SK-N-DZ (cell line): Measurements from ENCODE around the gene ACP7. TPM values are rescaled to one million over a fixed set of nuclear protein-coding genes. Genes with fewer than 3 reads are reported as not detected.
"Not testable (repeated sequence)": the region's sequence is repeated elsewhere in the genome, so short reads cannot be mapped to it uniquely, and the experiment has no call there.

Experiments
- DNase-seq: peaks from one replicate; pipeline ENCODE4 v3.0.0-alpha.2; 2015; ENCODE audit warnings: low spot score
- polyA plus RNA-seq, 2 experiments: library from polyadenylated mRNA; depleted of rRNA; stranded (reverse); fragments of >200 nt; gene quantifications; 2 replicates each; pipeline ENCODE4 v1.2.3, GENCODE V29; 2014

Gene ACP7
- polyA plus RNA-seq (2014; cell fraction: cytosol; rRNA removed): not detected in 2 replicates
- not detected in 2 replicates for polyA plus RNA-seq (2014; cell fraction: nucleus; rRNA removed)

GRCh38 chr19:39083983-39084731, at the start of gene ACP7:
TSS of gene ACP7 (plus strand) at chr19:39084368. CDS start at chr19:39085270, 902 bp downstream.
- no peak for DNase-seq

GRCh38 chr19:39036581-39036980, 47.6 kb upstream of the ACP7 start:
- DNase-seq: no peak

GRCh38 chr19:39037194-39037593, 47.0 kb upstream of the ACP7 start:
- no peak for DNase-seq

- DNase-seq: peak; percentile 34
These were observed 46.1 kb upstream of the ACP7 start for GRCh38 chr19:39038098-39038497.

- no peak for DNase-seq
These were observed 38.7 kb upstream of the ACP7 start for GRCh38 chr19:39045506-39045905.

- no peak for DNase-seq
These were observed 37.9 kb upstream of the ACP7 start for GRCh38 chr19:39046037-39046821.

- no peak for DNase-seq
These were observed 37.1 kb upstream of the ACP7 start for GRCh38 chr19:39047073-39047472.

- DNase-seq: peak; percentile 41
These were observed 31.9 kb upstream of the ACP7 start for GRCh38 chr19:39052243-39052746.

GRCh38 chr19:39052846-39053245, 31.3 kb upstream of the ACP7 start:
- DNase-seq: no peak

GRCh38 chr19:39053276-39054090, 30.7 kb upstream of the ACP7 start:
- DNase-seq: no peak

GRCh38 chr19:39054091-39054470, 30.1 kb upstream of the ACP7 start:
- DNase-seq: no peak

- DNase-seq: no peak
These were observed 26.6 kb upstream of the ACP7 start for GRCh38 chr19:39057615-39058014.

GRCh38 chr19:39059302-39059701, 24.9 kb upstream of the ACP7 start:
- no peak for DNase-seq

- DNase-seq: no peak
These were observed 24.0 kb upstream of the ACP7 start for GRCh38 chr19:39060171-39060570.

GRCh38 chr19:39064405-39064804, 19.8 kb upstream of the ACP7 start:
- no peak for DNase-seq

GRCh38 chr19:39065928-39066327, 18.2 kb upstream of the ACP7 start:
- no peak for DNase-seq

- DNase-seq: no peak
These were observed 17.1 kb upstream of the ACP7 start for GRCh38 chr19:39067104-39067503.

- not testable (repeated sequence) for DNase-seq
These were observed 15.9 kb upstream of the ACP7 start for GRCh38 chr19:39068259-39068658.

- DNase-seq: no peak
These were observed 13.3 kb upstream of the ACP7 start for GRCh38 chr19:39070888-39071287.

GRCh38 chr19:39074205-39074692, 9.9 kb upstream of the ACP7 start:
- no peak for DNase-seq

GRCh38 chr19:39074942-39075341, 9.2 kb upstream of the ACP7 start:
- no peak for DNase-seq

GRCh38 chr19:39077323-39077722, 6.8 kb upstream of the ACP7 start:
- DNase-seq: no peak
